G401 (cell line): ENCODE data around the gene CASP5. TPM values are rescaled to one million over a fixed set of nuclear protein-coding genes. Genes with fewer than 3 reads are reported as not detected.
"Not testable (repeated sequence)": the region's sequence is repeated elsewhere in the genome, so short reads cannot be mapped to it uniquely, and the experiment has no call there.

Experiments
- DNase-seq: peaks from one replicate; pipeline ENCODE4 v3.0.0-alpha.2; 2015; ENCODE audit warnings: low spot score
- in situ Hi-C: cut with HindIII; loops from 2 replicates; pipeline ENCODE4 v1.10.0; 2016; ENCODE audit warnings: low sequenced_read_pairs, mixed read lengths
- total RNA-seq: library from RNA; depleted of rRNA; stranded (reverse); fragments of >200 nt; shearing (Covaris generic); gene quantifications from 2 replicates; pipeline ENCODE4 v1.2.3, GENCODE V29; 2014; rRNA removed

Gene CASP5
- total RNA-seq, 1 experiment from 2014 or later, result not detected

- in situ Hi-C loops, result no loop called here
Observed at GRCh38 chr11:104973616-104974015, 49.4 kb downstream of the CASP5 start.

GRCh38 chr11:104972924-104973323 is 50.0 kb downstream of the CASP5 start:
- DNase-seq, in situ Hi-C loops: not testable (repeated sequence)

More at GRCh38 chr11:104973616-104974015, 49.4 kb downstream of the CASP5 start:
- DNase-seq, result no peak

GRCh38 chr11:104970756-104971155 is 52.2 kb downstream of the CASP5 start:
- DNase-seq, result no peak
- in situ Hi-C loops, result no loop called here

GRCh38 chr11:104968856-104969776 is 53.9 kb downstream of the CASP5 start:
- in situ Hi-C loops, result no loop called here
- no peak for DNase-seq

- no peak for DNase-seq
- in situ Hi-C loops, result no loop called here
Observed at GRCh38 chr11:104968355-104968855, 54.6 kb downstream of the CASP5 start, which contains the start of gene CASP4. Gene CASP4 (minus strand): TSS chr11:104968574. CDS start chr11:104968525, 49 bp downstream.

- DNase-seq, result no peak
- in situ Hi-C loops, result no loop called here
Observed at GRCh38 chr11:104967534-104968354, 55.2 kb downstream of the CASP5 start.

- in situ Hi-C loops, result no loop called here
- DNase-seq, result no peak
Observed at GRCh38 chr11:104965735-104966134, 57.2 kb downstream of the CASP5 start.

- DNase-seq, result no peak
- in situ Hi-C loops, result no loop called here
Observed at GRCh38 chr11:104964247-104964646, 58.7 kb downstream of the CASP5 start.

GRCh38 chr11:104962852-104963251 is 60.1 kb downstream of the CASP5 start:
- in situ Hi-C loops, result no loop called here
- no peak for DNase-seq

GRCh38 chr11:104957280-104957679 is 65.7 kb downstream of the CASP5 start:
- no peak for DNase-seq
- in situ Hi-C loops, result no loop called here

- in situ Hi-C loops, result no loop called here
- no peak for DNase-seq
Observed at GRCh38 chr11:104956528-104956927, 66.4 kb downstream of the CASP5 start.

- peak; percentile 10 for DNase-seq
- in situ Hi-C loops, result no loop called here
Observed at GRCh38 chr11:104946907-104947306, 76.1 kb downstream of the CASP5 start.

Other genes with a start within 250 kb of the CASP5 start
- not detected in 2 replicates for gene CASP12, start 124.7 kb downstream of the CASP5 start, total RNA-seq
- 0.31 and 0.55 TPM in 2 replicates for gene CASP4, start 54.6 kb downstream of the CASP5 start, total RNA-seq
- gene CASP1, start 12.0 kb upstream of the CASP5 start, total RNA-seq, result not detected in 2 replicates
- not detected in 2 replicates for gene CARD16, start 22.2 kb upstream of the CASP5 start, total RNA-seq
- gene CARD18, start 116.6 kb upstream of the CASP5 start, total RNA-seq, result not detected in 2 replicates